D721Med (cell line): ENCODE results near the gene ZNF277.

Experiments used
- DNase-seq: peaks from one replicate; pipeline ENCODE4 v3.0.0; 2011; ENCODE audit warnings: low spot score; ENCODE audit not compliant: insufficient read length
- FAIRE-seq: peaks from 2 replicates; lab custom pipeline; 2011; peaks lifted over from hg19 to GRCh38; lab: Jason Lieb, UNC
- TF ChIP-seq, protein P1 (sequence below): IDR thresholded peaks from 2 replicates; pipeline ENCODE4 v1.5.1; 2012; ENCODE audit warnings: mild to moderate bottlenecking, control low read depth; ENCODE audit not compliant: insufficient read depth; ENCODE audit errors: missing control alignments

The ZNF277 gene

DNA sequence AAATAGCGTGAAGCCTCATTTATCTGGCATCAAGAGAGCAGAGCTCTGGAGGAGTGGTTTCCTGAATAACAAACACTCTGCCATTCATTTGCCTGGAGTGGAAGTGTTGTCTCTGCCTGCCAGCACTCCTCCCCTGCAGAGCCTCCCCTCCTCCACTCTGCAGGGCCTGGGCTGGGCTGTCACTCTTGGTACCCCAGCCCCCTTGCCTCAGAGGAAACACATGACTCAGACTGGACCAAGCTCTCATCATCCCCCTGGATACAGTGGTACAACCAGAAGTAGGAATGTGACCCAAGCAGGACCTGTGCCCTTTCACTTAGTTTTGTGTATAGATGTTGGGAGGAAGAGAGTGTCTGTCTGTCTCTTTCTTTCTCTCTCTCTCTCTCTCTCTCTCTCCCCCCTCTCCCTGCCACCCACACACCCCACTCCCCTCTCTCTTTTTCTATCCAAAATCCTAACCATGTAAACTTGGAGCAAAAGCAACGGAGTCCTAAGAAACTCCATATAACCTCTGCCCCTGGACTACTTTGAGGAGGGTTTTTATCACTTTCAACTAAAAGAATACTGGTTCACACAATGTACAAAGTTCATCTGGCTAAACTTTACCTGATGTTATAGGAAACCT lies 44.2 kb upstream of the ZNF277 start:
- TF ChIP-seq, protein P1, sequence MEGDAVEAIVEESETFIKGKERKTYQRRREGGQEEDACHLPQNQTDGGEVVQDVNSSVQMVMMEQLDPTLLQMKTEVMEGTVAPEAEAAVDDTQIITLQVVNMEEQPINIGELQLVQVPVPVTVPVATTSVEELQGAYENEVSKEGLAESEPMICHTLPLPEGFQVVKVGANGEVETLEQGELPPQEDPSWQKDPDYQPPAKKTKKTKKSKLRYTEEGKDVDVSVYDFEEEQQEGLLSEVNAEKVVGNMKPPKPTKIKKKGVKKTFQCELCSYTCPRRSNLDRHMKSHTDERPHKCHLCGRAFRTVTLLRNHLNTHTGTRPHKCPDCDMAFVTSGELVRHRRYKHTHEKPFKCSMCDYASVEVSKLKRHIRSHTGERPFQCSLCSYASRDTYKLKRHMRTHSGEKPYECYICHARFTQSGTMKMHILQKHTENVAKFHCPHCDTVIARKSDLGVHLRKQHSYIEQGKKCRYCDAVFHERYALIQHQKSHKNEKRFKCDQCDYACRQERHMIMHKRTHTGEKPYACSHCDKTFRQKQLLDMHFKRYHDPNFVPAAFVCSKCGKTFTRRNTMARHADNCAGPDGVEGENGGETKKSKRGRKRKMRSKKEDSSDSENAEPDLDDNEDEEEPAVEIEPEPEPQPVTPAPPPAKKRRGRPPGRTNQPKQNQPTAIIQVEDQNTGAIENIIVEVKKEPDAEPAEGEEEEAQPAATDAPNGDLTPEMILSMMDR, result no peak
- DNase-seq (no peak), FAIRE-seq (no peak)

DNA sequence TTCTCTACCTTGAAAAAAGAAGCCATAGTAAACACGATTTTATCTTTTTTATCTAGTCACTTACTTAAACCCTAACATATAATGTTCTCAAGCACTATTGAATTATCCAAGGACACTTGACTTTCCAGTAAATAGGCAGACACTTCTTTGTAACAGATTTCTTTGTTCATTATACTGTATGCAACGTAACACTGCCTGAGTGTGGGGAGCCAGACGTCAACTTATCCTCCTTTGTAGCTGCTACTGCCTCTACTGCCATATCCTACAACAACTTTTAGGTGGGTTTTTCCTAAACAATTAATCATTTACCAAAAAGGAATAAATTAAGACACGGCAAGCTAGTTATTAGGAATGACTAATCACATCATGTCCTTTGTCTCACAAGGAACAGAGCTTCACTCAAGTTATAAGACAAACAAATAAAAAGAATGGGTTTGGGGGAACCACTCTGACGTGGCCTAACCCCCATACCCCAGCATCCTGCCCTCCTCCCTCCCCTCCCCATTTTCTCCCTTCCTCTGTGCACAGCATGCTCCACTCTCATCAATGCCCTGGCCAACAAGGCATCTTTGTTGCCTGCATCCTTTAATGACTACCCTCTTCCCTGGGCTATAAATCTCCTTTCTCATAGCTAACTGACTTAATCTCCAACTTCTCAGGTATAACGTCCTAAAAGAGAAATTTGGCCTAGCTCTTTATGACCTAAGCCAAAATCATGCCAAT lies 43.5 kb upstream of the ZNF277 start:
- TF ChIP-seq, protein P1, result no peak
- DNase-seq, result no peak
- FAIRE-seq, result no peak

DNA sequence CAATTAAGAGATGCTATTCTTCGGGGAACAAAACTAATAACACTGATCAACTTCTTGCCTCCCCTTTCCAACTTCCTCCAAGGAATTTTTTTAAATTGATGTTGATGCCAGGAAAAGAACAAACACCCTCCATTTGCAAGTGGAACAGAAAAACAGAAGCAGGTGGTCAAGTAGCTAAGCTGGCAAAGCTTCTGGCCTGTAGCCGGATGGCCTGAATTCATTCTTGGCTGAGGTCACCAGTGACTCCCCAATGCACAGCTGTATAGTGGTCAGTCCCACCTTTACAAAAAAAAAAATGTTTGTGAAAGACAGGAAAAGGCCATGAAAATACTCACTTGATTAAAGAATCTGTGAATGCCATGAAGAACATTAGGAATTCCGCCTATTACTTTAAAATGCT lies 39.3 kb upstream of the ZNF277 start:
- FAIRE-seq (no peak), DNase-seq (no peak)
- TF ChIP-seq, protein P1, result no peak

DNA sequence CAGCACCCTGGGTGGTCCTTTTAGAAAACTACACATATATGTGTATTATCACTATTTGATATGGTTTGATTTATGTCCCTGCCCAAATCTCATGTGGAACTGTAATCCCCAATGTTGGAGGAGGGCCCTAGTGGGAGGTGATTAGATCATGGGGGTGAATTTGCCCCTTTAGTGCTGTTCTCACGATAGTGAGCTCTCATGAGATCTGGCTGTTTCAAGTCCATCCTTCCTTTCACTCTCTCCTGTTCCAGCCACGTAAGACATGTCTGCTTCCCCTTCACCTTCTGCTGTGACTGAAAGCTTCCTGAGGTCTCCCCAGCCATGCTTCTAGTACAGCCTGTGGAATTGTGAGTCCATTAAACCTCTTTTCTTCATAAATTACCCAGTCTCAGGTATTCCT lies 37.6 kb upstream of the ZNF277 start:
- TF ChIP-seq, protein P1, result no peak
- DNase-seq (no peak), FAIRE-seq (no peak)

DNA sequence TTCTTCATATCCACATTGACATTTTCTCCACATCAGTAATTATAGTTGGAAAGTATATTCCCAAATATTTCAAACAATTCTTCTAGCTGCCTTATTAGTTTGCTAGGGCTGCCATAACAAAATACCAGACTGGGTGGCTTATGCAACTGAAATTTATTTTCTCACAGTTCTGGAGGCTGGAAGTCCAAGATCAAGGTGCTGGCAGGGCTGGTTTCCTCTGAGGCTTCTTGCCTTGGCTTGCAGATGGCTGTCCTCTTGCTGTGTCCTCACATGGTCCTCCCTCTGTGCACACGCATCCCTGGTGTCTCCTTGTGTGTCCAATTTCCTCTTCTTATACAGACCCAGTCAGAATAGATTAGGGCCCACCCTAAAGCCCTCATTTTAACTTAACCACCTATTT lies 34.8 kb upstream of the ZNF277 start:
- TF ChIP-seq, protein P1, result no peak
- DNase-seq (no peak), FAIRE-seq (no peak)

DNA sequence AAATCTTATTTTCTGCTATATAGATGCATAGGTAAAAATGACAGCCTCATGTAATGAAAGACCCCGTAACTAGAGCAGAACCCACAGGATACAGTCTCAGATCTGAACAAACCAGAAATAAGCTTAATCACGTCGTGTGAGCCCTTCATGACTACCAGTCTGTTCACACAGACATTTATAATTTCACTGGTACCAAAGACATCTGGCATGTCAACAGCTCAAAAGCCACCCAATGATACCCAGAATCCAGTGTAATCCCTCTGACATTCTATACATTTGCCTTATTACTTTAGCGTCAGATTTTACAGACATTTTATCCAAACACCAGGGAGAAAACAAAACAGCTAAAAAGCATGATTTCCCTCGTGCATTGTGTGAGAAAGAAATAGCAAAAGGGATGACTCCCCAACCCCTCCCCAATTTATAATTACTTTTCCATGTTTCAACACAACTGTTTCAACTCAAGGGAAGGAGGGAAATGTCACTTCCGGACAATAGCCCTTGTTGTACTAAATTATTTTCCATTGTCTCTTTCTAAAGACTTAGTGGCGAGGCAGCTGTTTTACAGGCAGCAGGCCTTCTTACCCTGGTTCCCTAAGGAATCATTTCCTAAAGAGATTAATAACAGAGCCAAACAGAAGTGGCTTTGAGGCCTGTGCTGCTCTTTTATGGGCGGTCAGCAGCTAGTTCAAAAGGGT lies 33.5 kb upstream of the ZNF277 start:
- DNase-seq, result peak; percentile 33

More for the DNA sequence above, 33.5 kb upstream of the ZNF277 start:
- FAIRE-seq, result peak; percentile 77
- TF ChIP-seq, protein P1, result no peak
